Endothelial cell of umbilical vein (primary cell): ENCODE data around the gene COL5A1. TPM values are rescaled to one million over a fixed set of nuclear protein-coding genes. Genes with fewer than 3 reads are reported as not detected.

ENCODE experiments used
- BruUV-seq: library from RNA; stranded (reverse); fragments of 400-500 nt; replicated peaks from 2 replicates; lab custom pipeline; 2021; lab: Mats Ljungman, UMichigan
- CTCF ChIA-PET: fragments of 300-600, 350-600 bp; sonication (Branson Sonifier 250); formaldehyde crosslinking; loops from one replicate; lab custom pipeline; 2021; ENCODE audit warnings: antibody characterized with exemption, inconsistent platforms; lab: Charles Lee
- POLR2A ChIA-PET: fragments of 300-600, 350-600 bp; sonication (Branson Sonifier 250); formaldehyde crosslinking; loops from one replicate; lab custom pipeline; 2021; ENCODE audit warnings: antibody characterized with exemption, inconsistent platforms; lab: Charles Lee
- DNase-seq: peaks from one replicate; pipeline ENCODE4 v3.0.0-alpha.2; 2011; ENCODE audit warnings: low read depth, low spot score
- FAIRE-seq: peaks from 2 replicates; lab custom pipeline; 2011; peaks lifted over from hg19 to GRCh38; lab: Jason Lieb, UNC
- H2AFZ ChIP-seq: 2 replicates; pipeline ENCODE4 v1.6.0; 2012; ENCODE audit warnings: low read depth, low read length, control low read depth, inconsistent platforms
- H3K27ac ChIP-seq: 2 replicates; pipeline ENCODE4 v1.5.1; 2011; ENCODE audit warnings: low read depth, mild to moderate bottlenecking, control low read depth, low read length, moderate library complexity; ENCODE audit not compliant: insufficient read depth
- H3K27me3 ChIP-seq, 2 experiments: 2 replicates each; pipeline versions ENCODE4 v1.6.0 to v1.6.1; 2011; ENCODE audit warnings: low read length in 2 of 2, mixed read lengths in 1 of 2; ENCODE audit not compliant: control insufficient read depth in 2 of 2, insufficient read depth in 2 of 2
- H3K36me3 ChIP-seq, 2 experiments: 2 replicates in 1 of 2; 3 replicates in 1 of 2; pipeline ENCODE4 v1.5.1; 2011; ENCODE audit warnings: low read length in 2 of 2, mild to moderate bottlenecking in 1 of 2, moderate library complexity in 1 of 2; ENCODE audit not compliant: control insufficient read depth in 2 of 2, insufficient read depth in 2 of 2; ENCODE audit errors: extremely low read depth in 1 of 2
- H3K4me1 ChIP-seq: 3 replicates; pipeline ENCODE4 v1.5.1; 2011; ENCODE audit warnings: mild to moderate bottlenecking, low read length; ENCODE audit not compliant: control insufficient read depth, insufficient read depth; ENCODE audit errors: extremely low read depth
- H3K4me2 ChIP-seq: 2 replicates; pipeline ENCODE4 v1.6.1; 2011; ENCODE audit warnings: low read length, control low read depth, mixed read lengths; ENCODE audit not compliant: insufficient read depth
- H3K4me3 ChIP-seq, 3 experiments: fragments of 200-600 bp in 1 of 3; sonication (generic), shearing (Covaris generic) in 1 of 3; replicated peaks in 1 of 3; 2 replicates each; pipeline ENCODE4 v1.5.1; 2011 to 2016; ENCODE audit warnings: control low read depth in 3 of 3, low read length in 3 of 3, mild to moderate bottlenecking in 2 of 3, inconsistent platforms in 1 of 3, low read depth in 1 of 3, moderate library complexity in 1 of 3; ENCODE audit not compliant: insufficient read depth in 1 of 3
- H3K79me2 ChIP-seq: 2 replicates; pipeline ENCODE4 v1.6.0; 2012; ENCODE audit warnings: low read length, inconsistent platforms; ENCODE audit not compliant: control insufficient read depth, insufficient read depth
- H3K9ac ChIP-seq: replicated peaks from 2 replicates; pipeline ENCODE3; 2011; ENCODE audit warnings: low read length, control low read depth; ENCODE audit not compliant: insufficient read depth; ENCODE audit errors: extremely low read depth
- H3K9me1 ChIP-seq: replicated peaks from 3 replicates; pipeline ENCODE4 v1.6.0; 2011; ENCODE audit warnings: mild to moderate bottlenecking, low read length; ENCODE audit not compliant: control insufficient read depth, insufficient read depth; ENCODE audit errors: extremely low read depth
- H3K9me3 ChIP-seq: replicated peaks from 2 replicates; pipeline ENCODE4 v1.5.1; 2012; ENCODE audit warnings: low read length, inconsistent platforms; ENCODE audit not compliant: control insufficient read depth, insufficient read depth
- H4K20me1 ChIP-seq: replicated peaks from 2 replicates; pipeline ENCODE3; 2011; ENCODE audit warnings: mild to moderate bottlenecking, low read length; ENCODE audit not compliant: control insufficient read depth, insufficient read depth; ENCODE audit errors: extremely low read depth
- CTCF ChIP-seq, 2 donors: IDR thresholded peaks; 1 replicate in 1 of 2; 2 replicates in 1 of 2; pipeline ENCODE4 v1.5.1; 2011; ENCODE audit warnings: low read length in 2 of 2, mild to moderate bottlenecking in 2 of 2, moderate library complexity in 2 of 2, control low read depth in 1 of 2, inconsistent platforms in 1 of 2, low read depth in 1 of 2; ENCODE audit not compliant: insufficient read depth in 1 of 2; ENCODE audit errors: extremely low read depth in 1 of 2
- EZH2 ChIP-seq: IDR thresholded peaks from 2 replicates; pipeline ENCODE4 v1.6.1; 2012; ENCODE audit warnings: borderline replicate concordance, low read depth, mild to moderate bottlenecking, moderate library complexity, low read length, inconsistent platforms; ENCODE audit not compliant: severe bottlenecking
- GATA2 ChIP-seq: IDR thresholded peaks from 2 replicates; pipeline ENCODE4 v1.7.0; 2011; ENCODE audit warnings: low read depth, mild to moderate bottlenecking, moderate library complexity, mixed read lengths, low read length; ENCODE audit not compliant: insufficient read length, insufficient read depth
- JUN ChIP-seq: IDR thresholded peaks from 2 replicates; pipeline ENCODE4 v1.6.1; 2011; ENCODE audit warnings: borderline replicate concordance, low read depth; ENCODE audit not compliant: insufficient read length, insufficient read depth
- MYC ChIP-seq: IDR thresholded peaks from one replicate; pipeline ENCODE4 v1.6.1; 2011; ENCODE audit warnings: mild to moderate bottlenecking, low read depth, low read length
- POLR2AphosphoS5 ChIP-seq: IDR thresholded peaks from 2 replicates; pipeline ENCODE4 v1.6.1; 2012; ENCODE audit warnings: low read depth, mild to moderate bottlenecking, control low read depth, low read length, moderate library complexity; ENCODE audit not compliant: insufficient read depth
- dilution Hi-C: fragments of 300-500 bp; cut with MboI; formaldehyde crosslinking; loops from one replicate; pipeline ENCODE4 v1.15.0; 2019; ENCODE audit warnings: low sequenced_read_pairs; ENCODE audit not compliant: extremely low pct_ligation_motif_present
- intact Hi-C: fragments of 100-400 bp; cut with micrococcal nuclease; formaldehyde crosslinking; loops from one replicate; pipeline ENCODE4 v1.10.0; 2022
- polyA plus RNA-seq, 4 experiments: library from polyadenylated mRNA; depleted of rRNA in 3 of 4; stranded (reverse) in 3 of 4; unstranded in 1 of 4; fragments of >200 nt; gene quantifications; 2 replicates each; pipeline versions ENCODE4 v1.2.1 to v1.2.3, GENCODE V29; 2011 to 2012; ENCODE audit warnings: missing spikeins in 1 of 4
- total RNA-seq: library from RNA; stranded (reverse); gene quantifications from 2 replicates; pipeline ENCODE4 v1.2.3, GENCODE V29; 2021
- TF ChIP-seq, protein P1 (sequence below): IDR thresholded peaks from 2 replicates; pipeline ENCODE4 v1.6.1; 2011; ENCODE audit not compliant: insufficient read depth, insufficient read length

The COL5A1 gene
- total and polyA plus RNA-seq, 2 donors (not counting 3 experiments of a cell fraction or from before 2014, with no cell fraction given), result 97.4 to 175 TPM

DNA sequence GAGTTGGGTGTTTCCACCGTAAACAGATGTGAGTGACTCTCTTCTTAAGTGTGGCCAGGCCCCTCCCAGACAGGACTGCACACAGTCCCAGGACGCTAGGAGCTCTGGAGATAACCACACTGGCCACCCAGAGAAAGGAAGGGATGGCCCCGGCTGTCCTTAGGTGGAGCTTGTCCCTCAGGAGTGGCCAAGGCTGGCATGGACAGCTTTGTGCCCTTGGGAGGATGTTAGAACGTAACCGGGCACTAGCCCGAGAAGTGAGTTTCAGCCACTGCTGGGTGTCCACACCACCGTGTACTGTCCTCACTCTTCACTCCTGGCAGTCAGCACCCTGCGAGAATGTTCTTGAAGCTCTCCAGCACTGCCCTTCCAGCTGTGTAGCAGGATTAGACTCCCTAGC, 203.2 kb downstream of the COL5A1 start:
- Histone ChIP-seq H2AFZ (no peak overlapping the region), H3K36me3 (peaks cover 0 to 9% of the 10 kb centered on the region in 2 experiments), H3K9me3 (no peaks in the 10 kb centered on the region), H3K27me3 (no peaks in the 10 kb centered on the region), H3K4me1 (no peaks in the 10 kb centered on the region), H4K20me1 (no peaks in the 10 kb centered on the region), H3K9me1 (no peaks in the 10 kb centered on the region), H3K9ac (no peak overlapping the region), H3K4me3 (no peak overlapping the region), H3K79me2 (no peaks in the 10 kb centered on the region), H3K27ac (no peak overlapping the region), H3K4me2 (no peak overlapping the region)
- ChIA-PET CTCF (no interaction called here), POLR2A (no interaction called here)
- BruUV-seq, result no TSS peak
- intact Hi-C loops, result no loop called here
- dilution Hi-C loops, result no loop called here
- TF ChIP-seq GATA2 (no peak), MYC (no peak), POLR2AphosphoS5 (no peak), JUN (no peak), EZH2 (no peak), CTCF (IDR thresholded peaks at IDR 0.05; ENCODE audit: extremely low read depth in 1 of 2, insufficient read depth in 1 of 2, low read depth in 1 of 2, low read length in 2 of 2) (no peak)
- TF ChIP-seq, protein P1, sequence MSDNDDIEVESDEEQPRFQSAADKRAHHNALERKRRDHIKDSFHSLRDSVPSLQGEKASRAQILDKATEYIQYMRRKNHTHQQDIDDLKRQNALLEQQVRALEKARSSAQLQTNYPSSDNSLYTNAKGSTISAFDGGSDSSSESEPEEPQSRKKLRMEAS, result no peak
- DNase-seq, result no peak
- FAIRE-seq, result no peak
